ENCODE data around the gene RASA2.

The RASA2 gene

GRCh38 chr3:141646760-141647561 is 160.1 kb downstream of the RASA2 start:
- no peak overlapping the region for H3K9ac ChIP-seq
- no peak for TF ChIP-seq Cebpa-rat (IDR thresholded peaks at IDR 0.05)
- H3K4me3 ChIP-seq: no peak overlapping the region
- no peaks in the 10 kb centered on the region for H3K27me3 ChIP-seq
- H4K20me1 ChIP-seq: no peaks in the 10 kb centered on the region
- H3K36me3 ChIP-seq: no peaks in the 10 kb centered on the region
- H3K27ac ChIP-seq: no peak overlapping the region
- H3K9me3 ChIP-seq (replicated peaks in 1 of 11): peaks cover 0 to 16% (median 7%) of the 10 kb centered on the region in 11 experiments; a peak in 13 of 22 replicates
- no peaks in the 10 kb centered on the region for H3K4me1 ChIP-seq
- H3K4me2 ChIP-seq: no peak overlapping the region; a peak in 1 of 22 replicates

DNA sequence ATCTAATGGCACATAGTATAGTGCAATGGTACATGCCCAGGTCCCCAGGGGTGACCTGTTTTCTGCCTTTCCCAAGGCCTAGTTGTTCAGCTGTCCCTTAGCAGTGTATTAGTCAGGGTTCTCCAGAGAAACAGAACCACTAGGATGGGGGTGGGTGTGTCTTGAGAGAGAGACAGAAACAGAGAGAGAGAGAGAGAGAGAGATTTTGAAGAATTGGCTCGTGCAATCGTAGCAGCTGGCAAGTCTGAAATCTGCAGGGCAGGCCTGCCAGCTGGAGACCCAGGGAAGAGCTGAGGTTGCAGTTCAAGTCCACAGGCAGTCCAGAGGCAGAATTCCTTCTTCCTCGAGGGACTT is 160.7 kb downstream of the RASA2 start:
- Histone ChIP-seq H3K4me3 (no peak overlapping the region), H3K4me2 (no peak overlapping the region), H3K27me3 (no peaks in the 10 kb centered on the region), H4K20me1 (no peaks in the 10 kb centered on the region), H3K9me3 (replicated peaks in 1 of 11) (peaks cover 0 to 17% (median 7%) of the 10 kb centered on the region in 11 experiments; a peak in 13 of 22 replicates), H3K9ac (no peak overlapping the region), H3K27ac (no peak overlapping the region), H3K4me1 (no peaks in the 10 kb centered on the region), H3K36me3 (no peaks in the 10 kb centered on the region)
- TF ChIP-seq Cebpa-rat (IDR thresholded peaks at IDR 0.05): no peak

DNA sequence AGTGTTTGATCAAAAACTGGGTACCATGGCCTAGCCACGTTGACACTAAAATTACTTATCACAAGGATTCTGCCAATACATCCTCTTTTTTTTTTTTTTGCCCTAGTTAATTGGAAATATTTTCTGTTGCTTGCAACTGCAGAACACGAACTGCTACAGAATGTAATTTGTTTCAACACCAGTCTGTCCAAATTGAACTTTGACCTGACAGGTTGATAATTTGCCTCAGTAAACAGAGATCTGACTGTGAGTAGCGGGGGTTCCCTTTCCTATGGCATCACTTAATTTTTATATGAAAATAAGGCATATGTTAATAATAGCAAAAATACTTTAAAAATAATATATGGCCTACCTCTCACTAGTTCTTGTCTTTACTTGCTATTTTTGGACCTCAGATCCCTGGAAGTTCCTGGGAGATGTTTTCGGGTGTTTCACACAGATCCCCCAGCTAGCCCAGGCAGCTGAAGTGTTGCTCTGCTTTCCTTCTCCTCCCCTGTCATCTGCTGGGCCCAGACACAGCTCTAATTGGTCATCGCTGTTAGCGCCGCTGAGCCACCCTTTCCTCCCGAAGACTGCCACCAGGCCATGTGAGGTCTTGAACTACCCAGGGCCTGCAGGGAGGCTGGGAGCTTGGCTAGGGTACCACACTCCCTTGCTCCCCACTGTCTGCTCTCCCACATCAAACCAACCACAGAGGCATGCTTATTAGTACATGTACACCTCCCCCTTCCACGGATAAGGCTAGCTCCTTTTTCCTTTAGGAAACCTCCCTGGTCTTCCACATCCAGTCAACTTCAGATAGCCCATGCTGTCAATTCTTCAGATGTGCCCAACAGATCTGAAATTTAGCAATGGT is 161.5 kb downstream of the RASA2 start:
- Histone ChIP-seq H3K4me3 (no peak overlapping the region), H4K20me1 (no peaks in the 10 kb centered on the region), H3K4me1 (no peaks in the 10 kb centered on the region), H3K9ac (no peak overlapping the region), H3K27me3 (no peaks in the 10 kb centered on the region), H3K36me3 (no peaks in the 10 kb centered on the region), H3K4me2 (no peak overlapping the region), H3K27ac (no peak overlapping the region), H3K9me3 (replicated peaks in 1 of 11) (peaks cover 0 to 17% (median 7%) of the 10 kb centered on the region in 11 experiments; a peak in 13 of 22 replicates)
- TF ChIP-seq Cebpa-rat (IDR thresholded peaks at IDR 0.05): no peak

DNA sequence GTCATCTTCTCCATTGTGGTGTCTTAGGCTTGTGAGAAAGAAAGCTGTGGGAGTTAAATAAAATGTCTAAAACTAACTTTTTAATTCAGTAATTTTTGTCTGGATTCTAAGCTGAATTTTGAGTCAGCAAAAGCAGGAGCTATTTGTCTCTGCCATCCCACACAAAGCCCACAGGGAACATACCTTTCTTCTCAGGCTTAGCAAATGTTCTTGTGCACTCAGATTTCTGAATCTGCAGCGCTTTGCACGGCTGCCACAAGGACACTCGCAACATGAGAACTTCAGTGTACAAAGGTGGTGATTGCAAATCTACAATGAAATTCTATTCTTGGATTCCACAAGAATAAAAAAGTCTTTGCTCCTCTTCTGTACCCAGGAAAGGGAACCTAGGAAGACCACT is 163.0 kb downstream of the RASA2 start:
- H3K36me3 ChIP-seq: no peaks in the 10 kb centered on the region
- no peaks in the 10 kb centered on the region for H3K4me1 ChIP-seq
- TF ChIP-seq Cebpa-rat (IDR thresholded peaks at IDR 0.05): no peak
- H3K9me3 ChIP-seq (replicated peaks in 1 of 11): peaks cover 0 to 17% (median 7%) of the 10 kb centered on the region in 11 experiments; a peak in 13 of 22 replicates
- H3K9ac ChIP-seq: no peak overlapping the region
- no peak overlapping the region for H3K27ac ChIP-seq
- no peak overlapping the region for H3K4me2 ChIP-seq
- no peaks in the 10 kb centered on the region for H3K27me3 ChIP-seq
- no peak overlapping the region for H3K4me3 ChIP-seq
- no peaks in the 10 kb centered on the region for H4K20me1 ChIP-seq

DNA sequence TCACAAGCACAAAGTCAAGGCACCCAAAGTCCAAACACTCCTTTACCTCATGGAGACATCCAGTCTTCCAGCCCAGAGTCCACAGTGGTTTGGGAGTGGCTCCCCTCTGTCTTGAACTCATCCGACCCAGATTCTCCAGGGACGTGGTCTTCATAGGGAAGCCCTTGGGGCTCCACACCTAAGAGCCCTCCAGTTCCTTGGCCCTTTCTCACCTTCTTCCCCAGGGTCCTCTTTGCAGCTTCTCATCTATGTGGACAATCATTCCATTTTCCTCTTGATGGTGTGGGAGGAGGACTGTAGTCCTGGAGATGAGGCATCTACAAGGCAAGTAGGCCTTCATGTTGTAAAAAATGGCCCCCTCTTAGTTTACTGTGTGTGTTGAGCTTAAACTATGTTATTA is 164.0 kb downstream of the RASA2 start:
- H3K9ac ChIP-seq: no peak overlapping the region
- H3K4me3 ChIP-seq: no peak overlapping the region
- no peak overlapping the region for H3K4me2 ChIP-seq
- no peaks in the 10 kb centered on the region for H3K4me1 ChIP-seq
- H3K27me3 ChIP-seq: no peaks in the 10 kb centered on the region
- no peak for TF ChIP-seq Cebpa-rat (IDR thresholded peaks at IDR 0.05)
- no peaks in the 10 kb centered on the region for H3K36me3 ChIP-seq
- peaks cover 0 to 25% (median 9%) of the 10 kb centered on the region in 11 experiments; a peak in 16 of 22 replicates for H3K9me3 ChIP-seq (replicated peaks in 1 of 11)
- no peak overlapping the region for H3K27ac ChIP-seq
- no peaks in the 10 kb centered on the region for H4K20me1 ChIP-seq

GRCh38 chr3:141651409-141651808 is 164.6 kb downstream of the RASA2 start:
- no peaks in the 10 kb centered on the region for H3K27me3 ChIP-seq
- no peaks in the 10 kb centered on the region for H3K36me3 ChIP-seq
- H4K20me1 ChIP-seq: no peaks in the 10 kb centered on the region
- H3K4me2 ChIP-seq: no peak overlapping the region
- H3K9ac ChIP-seq: no peak overlapping the region
- H3K27ac ChIP-seq: no peak overlapping the region
- TF ChIP-seq Cebpa-rat (IDR thresholded peaks at IDR 0.05): no peak
- peaks cover 6 to 31% (median 15%) of the 10 kb centered on the region in 11 experiments; a peak in 20 of 22 replicates for H3K9me3 ChIP-seq (replicated peaks in 1 of 11)
- no peaks in the 10 kb centered on the region for H3K4me1 ChIP-seq
- H3K4me3 ChIP-seq: no peak overlapping the region

- TF ChIP-seq Cebpa-rat (IDR thresholded peaks at IDR 0.05): no peak
- no peaks in the 10 kb centered on the region for H3K4me1 ChIP-seq
- no peak overlapping the region for H3K4me3 ChIP-seq
- peaks cover 15 to 41% (median 24%) of the 10 kb centered on the region in 11 experiments for H3K9me3 ChIP-seq (replicated peaks in 1 of 11)
- H3K27ac ChIP-seq: no peak overlapping the region
- H3K4me2 ChIP-seq: no peak overlapping the region
- no peaks in the 10 kb centered on the region for H3K27me3 ChIP-seq
- H4K20me1 ChIP-seq: no peaks in the 10 kb centered on the region
- no peaks in the 10 kb centered on the region for H3K36me3 ChIP-seq
- no peak overlapping the region for H3K9ac ChIP-seq
Observed at GRCh38 chr3:141652349-141652748, 165.5 kb downstream of the RASA2 start.

GRCh38 chr3:141653847-141654246 is 167.0 kb downstream of the RASA2 start:
- H3K36me3 ChIP-seq: no peaks in the 10 kb centered on the region; a peak in 1 of 22 replicates
- H3K4me1 ChIP-seq: no peaks in the 10 kb centered on the region
- TF ChIP-seq Cebpa-rat (IDR thresholded peaks at IDR 0.05): no peak
- no peak overlapping the region for H3K4me3 ChIP-seq
- no peak overlapping the region for H3K27ac ChIP-seq
- peaks cover 27 to 51% (median 39%) of the 10 kb centered on the region in 11 experiments for H3K9me3 ChIP-seq (replicated peaks in 1 of 11)
- H3K27me3 ChIP-seq: no peaks in the 10 kb centered on the region
- H3K4me2 ChIP-seq: no peak overlapping the region
- no peak overlapping the region for H3K9ac ChIP-seq
- no peaks in the 10 kb centered on the region for H4K20me1 ChIP-seq

- Histone ChIP-seq H3K4me3 (no peak overlapping the region), H3K36me3 (no peaks in the 10 kb centered on the region; a peak in 1 of 22 replicates)
Observed at GRCh38 chr3:141655801-141656200, 169.0 kb downstream of the RASA2 start.

More at GRCh38 chr3:141655801-141656200, 169.0 kb downstream of the RASA2 start:
- H3K4me1 ChIP-seq: no peaks in the 10 kb centered on the region
- peaks cover 0 to 8% (median 0%) of the 10 kb centered on the region in 11 experiments; a peak in 3 of 22 replicates for H3K27me3 ChIP-seq
- H3K27ac ChIP-seq: no peak overlapping the region
- no peak for TF ChIP-seq Cebpa-rat (IDR thresholded peaks at IDR 0.05)
- H4K20me1 ChIP-seq: no peaks in the 10 kb centered on the region
- no peak overlapping the region for H3K4me2 ChIP-seq
- peaks cover 39 to 62% (median 50%) of the 10 kb centered on the region in 11 experiments for H3K9me3 ChIP-seq (replicated peaks in 1 of 11)
- no peak overlapping the region for H3K9ac ChIP-seq

Measured in BLaER1 treated with 17β-estradiol and CSF1 and Interleukin-3, amounts not matched to agents 10 nM and 100 nM (cell line).